ENCODE data around the gene APBA2.

APBA2 gene

DNA sequence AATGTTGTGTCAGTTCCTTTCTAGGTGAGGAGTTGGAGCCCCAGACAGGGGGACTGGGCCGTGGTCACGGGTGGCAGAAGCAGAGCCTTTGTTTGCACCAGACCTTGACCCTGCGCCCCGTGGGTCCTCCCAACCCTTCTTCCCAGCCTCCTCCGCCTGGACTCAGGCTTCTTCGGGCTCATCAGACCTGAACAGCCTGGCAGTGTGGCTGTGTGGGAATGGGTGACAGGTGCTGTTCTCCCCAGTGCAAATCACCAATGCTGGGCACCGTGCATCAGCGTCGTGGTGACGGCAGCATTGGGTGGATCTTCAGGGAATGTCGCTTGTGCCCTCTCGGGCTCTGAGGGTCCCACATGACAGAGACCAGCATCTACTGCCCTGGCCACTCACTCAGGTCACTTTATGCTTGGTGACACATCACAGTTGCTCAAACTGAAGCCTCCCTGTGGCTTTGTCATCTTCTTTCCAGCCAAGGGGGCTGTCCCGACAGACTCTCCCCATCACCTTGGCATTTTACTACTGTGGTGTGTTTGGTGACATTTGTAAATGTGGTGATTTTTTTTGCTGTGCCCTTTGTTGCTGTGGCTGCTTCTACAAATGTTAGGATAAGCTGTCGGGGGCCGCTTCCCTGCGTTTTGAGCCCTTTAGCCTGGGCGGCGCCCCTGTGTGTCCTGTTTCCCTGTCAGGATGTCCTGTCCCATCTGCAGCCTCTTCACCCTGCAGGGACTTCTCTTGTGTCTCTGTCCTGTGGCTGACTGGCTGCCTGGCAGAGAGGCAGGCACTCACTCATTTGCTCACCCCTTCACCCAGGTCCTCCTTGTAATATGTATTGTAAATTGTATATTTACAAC, 14.5 kb downstream of the APBA2 start:
- Histone ChIP-seq H3K9me3 (replicated peaks; ENCODE audit: insufficient read depth, low read length) (no peaks in the 10 kb centered on the region), H3K36me3 (replicated peaks; ENCODE audit: insufficient read depth, low read length) (no peaks in the 10 kb centered on the region), H3K27me3 (replicated peaks; ENCODE audit: insufficient read depth, low read length) (no peaks in the 10 kb centered on the region), H4K20me1 (ENCODE audit: insufficient read depth, low read length) (no peaks in the 10 kb centered on the region), H3K4me2 (ENCODE audit: low read depth, low read length) (no peak overlapping the region), H3K79me2 (ENCODE audit: low read length) (peaks cover 24% of the 10 kb centered on the region), H3K4me3 (ENCODE audit: low read length) (no peak overlapping the region), H3K9me2 (replicated peaks; ENCODE audit: insufficient read depth, low read length) (no peaks in the 10 kb centered on the region), H2AFZ (ENCODE audit: low read length) (no peak overlapping the region), H3K4me1 (ENCODE audit: low read length) (no peaks in the 10 kb centered on the region), H3F3A (ENCODE audit: insufficient read depth, low read length) (no peaks in the 10 kb centered on the region), H3K9ac (ENCODE audit: low read length) (no peak overlapping the region), H3K27ac (ENCODE audit: low read length) (no peak overlapping the region)
- TF ChIP-seq EZH2phosphoT487 (IDR thresholded peaks at IDR 0.05; ENCODE audit: low read length) (no peak), EZH2 (optimal IDR thresholded peaks at IDR 0.05; ENCODE audit: low read depth, low read length) (no peak)
- TF ChIP-seq, protein P1, sequence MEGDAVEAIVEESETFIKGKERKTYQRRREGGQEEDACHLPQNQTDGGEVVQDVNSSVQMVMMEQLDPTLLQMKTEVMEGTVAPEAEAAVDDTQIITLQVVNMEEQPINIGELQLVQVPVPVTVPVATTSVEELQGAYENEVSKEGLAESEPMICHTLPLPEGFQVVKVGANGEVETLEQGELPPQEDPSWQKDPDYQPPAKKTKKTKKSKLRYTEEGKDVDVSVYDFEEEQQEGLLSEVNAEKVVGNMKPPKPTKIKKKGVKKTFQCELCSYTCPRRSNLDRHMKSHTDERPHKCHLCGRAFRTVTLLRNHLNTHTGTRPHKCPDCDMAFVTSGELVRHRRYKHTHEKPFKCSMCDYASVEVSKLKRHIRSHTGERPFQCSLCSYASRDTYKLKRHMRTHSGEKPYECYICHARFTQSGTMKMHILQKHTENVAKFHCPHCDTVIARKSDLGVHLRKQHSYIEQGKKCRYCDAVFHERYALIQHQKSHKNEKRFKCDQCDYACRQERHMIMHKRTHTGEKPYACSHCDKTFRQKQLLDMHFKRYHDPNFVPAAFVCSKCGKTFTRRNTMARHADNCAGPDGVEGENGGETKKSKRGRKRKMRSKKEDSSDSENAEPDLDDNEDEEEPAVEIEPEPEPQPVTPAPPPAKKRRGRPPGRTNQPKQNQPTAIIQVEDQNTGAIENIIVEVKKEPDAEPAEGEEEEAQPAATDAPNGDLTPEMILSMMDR (IDR thresholded peaks at IDR 0.05; ENCODE audit: low read length), result no peak
- no peak for DNase-seq

DNA sequence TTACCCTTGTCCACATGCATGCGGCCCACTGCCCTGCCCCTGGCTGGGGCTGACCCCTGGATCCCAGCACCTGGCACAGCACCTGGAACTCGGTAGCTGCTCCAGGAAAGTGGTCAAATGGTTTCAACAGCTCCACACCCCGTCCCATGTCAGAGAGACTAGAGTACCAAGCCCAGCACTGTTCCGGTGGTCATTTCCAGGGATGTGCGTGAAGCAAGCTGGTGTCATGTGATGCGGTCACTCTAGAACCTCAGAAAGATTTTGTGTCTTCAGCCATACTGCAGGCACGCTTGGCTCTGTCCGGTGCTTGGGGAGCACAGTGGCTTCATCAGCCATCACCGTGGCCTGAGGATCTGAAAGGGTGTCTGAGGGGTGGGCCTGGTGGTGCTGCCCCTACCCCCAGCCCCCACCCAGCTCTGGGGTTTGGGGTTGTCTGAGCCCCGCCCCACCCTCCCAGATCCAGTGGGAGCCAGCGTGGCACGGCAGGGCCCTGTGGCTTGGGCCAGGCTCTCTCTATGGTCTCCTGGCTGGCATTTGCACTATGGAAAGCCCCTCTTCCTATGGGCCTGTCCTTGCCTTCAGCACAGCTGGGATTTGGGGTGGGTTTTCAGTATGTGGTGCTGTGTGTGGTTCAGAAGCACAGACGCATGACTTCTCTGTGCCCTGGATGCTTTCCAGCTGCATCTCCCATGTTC, 15.3 kb downstream of the APBA2 start:
- no peak for DNase-seq
- no peak overlapping the region for H3K9ac ChIP-seq (ENCODE audit: low read length)
- H3K9me2 ChIP-seq (replicated peaks; ENCODE audit: insufficient read depth, low read length), result no peaks in the 10 kb centered on the region
- H3K4me2 ChIP-seq (ENCODE audit: low read depth, low read length), result no peak overlapping the region
- no peaks in the 10 kb centered on the region for H3K27me3 ChIP-seq (replicated peaks; ENCODE audit: insufficient read depth, low read length)
- no peaks in the 10 kb centered on the region for H3K4me1 ChIP-seq (ENCODE audit: low read length)
- no peaks in the 10 kb centered on the region for H3K36me3 ChIP-seq (replicated peaks; ENCODE audit: insufficient read depth, low read length)
- H3K79me2 ChIP-seq (ENCODE audit: low read length), result peaks cover 24% of the 10 kb centered on the region
- H2AFZ ChIP-seq (ENCODE audit: low read length), result no peak overlapping the region
- H3K27ac ChIP-seq (ENCODE audit: low read length), result no peak overlapping the region
- no peaks in the 10 kb centered on the region for H4K20me1 ChIP-seq (ENCODE audit: insufficient read depth, low read length)
- no peak overlapping the region for H3K4me3 ChIP-seq (ENCODE audit: low read length)
- no peaks in the 10 kb centered on the region for H3K9me3 ChIP-seq (replicated peaks; ENCODE audit: insufficient read depth, low read length)
- no peaks in the 10 kb centered on the region for H3F3A ChIP-seq (ENCODE audit: insufficient read depth, low read length)
- TF ChIP-seq, protein P1 (IDR thresholded peaks at IDR 0.05; ENCODE audit: low read length), result no peak
- TF ChIP-seq EZH2 (optimal IDR thresholded peaks at IDR 0.05; ENCODE audit: low read depth, low read length) (no peak), EZH2phosphoT487 (IDR thresholded peaks at IDR 0.05; ENCODE audit: low read length) (no peak)

DNA sequence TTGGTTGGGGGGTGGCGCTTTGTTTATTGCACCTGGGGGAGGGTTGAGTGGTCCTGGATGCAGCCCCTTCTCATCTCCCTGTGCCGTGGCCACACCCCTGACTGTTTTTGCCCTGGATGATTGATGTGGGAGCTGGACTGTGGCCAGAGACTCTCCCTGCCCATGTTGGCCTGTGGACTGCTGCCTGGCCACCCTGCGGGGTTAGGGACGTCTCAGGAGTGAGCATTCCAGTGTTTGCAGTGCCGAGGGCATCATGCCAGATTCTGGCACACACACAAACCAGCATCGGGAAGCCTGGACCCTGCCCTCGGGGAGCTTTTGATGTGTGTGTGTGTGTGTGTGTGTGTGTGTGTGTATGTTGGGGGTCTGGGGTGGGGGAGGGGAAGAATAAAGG, 15.8 kb downstream of the APBA2 start:
- Histone ChIP-seq H3K4me1 (ENCODE audit: low read length) (no peaks in the 10 kb centered on the region), H3K79me2 (ENCODE audit: low read length) (peaks cover 27% of the 10 kb centered on the region), H3K27me3 (replicated peaks; ENCODE audit: insufficient read depth, low read length) (no peaks in the 10 kb centered on the region), H3K9ac (ENCODE audit: low read length) (no peak overlapping the region), H4K20me1 (ENCODE audit: insufficient read depth, low read length) (no peaks in the 10 kb centered on the region), H3K9me2 (replicated peaks; ENCODE audit: insufficient read depth, low read length) (no peaks in the 10 kb centered on the region), H3F3A (ENCODE audit: insufficient read depth, low read length) (no peaks in the 10 kb centered on the region), H3K36me3 (replicated peaks; ENCODE audit: insufficient read depth, low read length) (no peaks in the 10 kb centered on the region), H2AFZ (ENCODE audit: low read length) (no peak overlapping the region), H3K27ac (ENCODE audit: low read length) (no peak overlapping the region), H3K9me3 (replicated peaks; ENCODE audit: insufficient read depth, low read length) (no peaks in the 10 kb centered on the region), H3K4me2 (ENCODE audit: low read depth, low read length) (no peak overlapping the region), H3K4me3 (ENCODE audit: low read length) (no peak overlapping the region)
- TF ChIP-seq EZH2phosphoT487 (IDR thresholded peaks at IDR 0.05; ENCODE audit: low read length), result no peak
- TF ChIP-seq, protein P1 (IDR thresholded peaks at IDR 0.05; ENCODE audit: low read length), result no peak
- TF ChIP-seq EZH2 (optimal IDR thresholded peaks at IDR 0.05; ENCODE audit: low read depth, low read length), result no peak
- DNase-seq, result no peak

Data from MM.1S (cell line).